T47D (cell line): ENCODE measurements around the gene SLF2.

Source experiments
- DNase-seq, 2 experiments: peaks; one replicate each; pipeline versions ENCODE4 v3.0.0 to v3.0.0-alpha.2; 2011 to 2012; ENCODE audit warnings: low read depth in 1 of 2, low spot score in 1 of 2
- JUND ChIP-seq: IDR thresholded peaks from 2 replicates; pipeline ENCODE4 v1.6.1; 2012; ENCODE audit warnings: low read depth
- in situ Hi-C: cut with HindIII; loops from 2 replicates; pipeline ENCODE4 v1.10.0; 2016; ENCODE audit warnings: low sequenced_read_pairs, low pct_unique_long_range_greater_than_20kb

The SLF2 gene

GRCh38 chr10:100999742-101000126 is 87.0 kb downstream of the SLF2 start, which contains the start of gene LZTS2:
TSS of gene LZTS2 (plus strand) at chr10:100999808. CDS start at chr10:101002539, 2,731 bp downstream.
- no peak for TF ChIP-seq JUND
- peak in 1 of 2 experiments; percentile 68 for DNase-seq
- in situ Hi-C loops: no loop called here

- no peak for TF ChIP-seq JUND
- in situ Hi-C loops: no loop called here
- DNase-seq: peak; percentile 39 to 64
Measured at GRCh38 chr10:101000127-101000914, 87.6 kb downstream of the SLF2 start.

GRCh38 chr10:101000915-101001658 is 88.3 kb downstream of the SLF2 start:
- peak in 1 of 2 experiments; percentile 52 for DNase-seq

GRCh38 chr10:101001659-101002035 is 88.9 kb downstream of the SLF2 start:
- in situ Hi-C loops: no loop called here
- TF ChIP-seq JUND: no peak
- DNase-seq: no peak

More at GRCh38 chr10:101000915-101001658, 88.3 kb downstream of the SLF2 start:
- TF ChIP-seq JUND: no peak
- in situ Hi-C loops: no loop called here

DNA sequence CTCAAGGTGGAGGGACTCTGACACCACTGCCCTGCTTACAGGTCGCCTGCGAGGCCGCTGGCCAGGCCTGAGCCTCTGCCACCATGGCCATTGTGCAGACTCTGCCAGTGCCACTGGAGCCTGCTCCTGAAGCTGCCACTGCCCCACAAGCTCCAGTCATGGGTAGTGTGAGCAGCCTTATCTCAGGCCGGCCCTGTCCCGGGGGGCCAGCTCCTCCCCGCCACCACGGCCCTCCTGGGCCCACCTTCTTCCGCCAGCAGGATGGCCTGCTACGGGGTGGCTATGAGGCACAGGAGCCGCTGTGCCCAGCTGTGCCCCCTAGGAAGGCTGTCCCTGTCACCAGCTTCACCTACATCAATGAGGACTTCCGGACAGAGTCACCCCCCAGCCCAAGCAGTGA is 89.7 kb downstream of the SLF2 start:
- no peak for DNase-seq
- TF ChIP-seq JUND: no peak
- in situ Hi-C loops: no loop called here

- DNase-seq: no peak
- in situ Hi-C loops: no loop called here
- TF ChIP-seq JUND: no peak
Measured at GRCh38 chr10:101003639-101004206, 91.0 kb downstream of the SLF2 start.

DNA sequence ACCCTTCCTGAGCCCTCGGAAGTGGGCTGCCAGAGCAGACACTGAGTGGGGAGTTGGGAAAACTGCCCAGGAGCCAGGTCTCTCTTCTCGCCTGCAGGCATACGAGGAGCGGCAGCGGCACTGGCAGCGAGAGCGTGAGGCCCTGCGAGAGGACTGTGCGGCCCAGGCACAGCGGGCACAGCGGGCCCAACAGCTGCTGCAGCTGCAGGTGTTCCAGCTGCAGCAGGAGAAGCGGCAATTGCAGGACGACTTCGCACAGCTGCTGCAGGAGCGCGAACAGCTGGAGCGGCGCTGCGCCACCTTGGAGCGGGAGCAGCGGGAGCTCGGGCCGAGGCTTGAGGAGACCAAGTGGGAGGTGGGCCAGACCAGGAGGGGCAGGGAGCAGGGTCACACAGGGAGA is 92.6 kb downstream of the SLF2 start:
- no peak for TF ChIP-seq JUND
- in situ Hi-C loops: no loop called here
- DNase-seq: no peak

DNA sequence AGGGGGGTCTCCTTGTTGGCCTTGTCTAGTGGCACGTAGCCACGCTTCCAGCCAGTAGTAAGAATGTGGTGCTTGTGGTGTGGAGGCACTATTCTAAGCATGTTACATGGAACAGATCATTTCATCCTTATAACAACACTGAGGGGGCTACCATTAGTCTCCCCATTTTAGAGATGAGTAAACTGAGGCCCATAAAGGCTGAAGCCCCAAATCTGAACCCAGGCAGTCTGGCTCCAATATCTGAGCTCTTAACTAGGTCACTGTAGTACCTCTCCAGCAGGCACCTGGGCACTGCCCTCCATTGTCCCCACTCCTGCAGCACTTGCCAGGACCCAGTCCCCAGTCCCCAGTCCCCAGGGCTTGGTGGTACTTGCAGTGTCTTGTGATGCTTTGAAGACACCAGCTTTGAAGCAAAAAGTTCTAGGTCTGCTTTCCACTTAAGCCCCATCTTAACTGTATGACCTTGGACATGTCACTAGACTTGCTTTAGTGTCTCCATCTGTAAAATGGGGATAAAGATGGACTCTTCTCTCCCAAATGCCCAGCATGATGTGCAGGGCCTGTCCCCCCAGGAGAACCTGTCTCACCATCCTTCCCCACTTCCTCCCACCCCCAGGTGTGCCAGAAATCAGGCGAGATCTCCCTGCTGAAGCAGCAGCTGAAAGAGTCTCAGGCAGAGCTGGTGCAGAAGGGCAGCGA is 93.3 kb downstream of the SLF2 start:
- DNase-seq: no peak
- TF ChIP-seq JUND: no peak
- in situ Hi-C loops: no loop called here

GRCh38 chr10:101006593-101007098 is 93.9 kb downstream of the SLF2 start:
- DNase-seq: no peak
- no peak for TF ChIP-seq JUND

DNA sequence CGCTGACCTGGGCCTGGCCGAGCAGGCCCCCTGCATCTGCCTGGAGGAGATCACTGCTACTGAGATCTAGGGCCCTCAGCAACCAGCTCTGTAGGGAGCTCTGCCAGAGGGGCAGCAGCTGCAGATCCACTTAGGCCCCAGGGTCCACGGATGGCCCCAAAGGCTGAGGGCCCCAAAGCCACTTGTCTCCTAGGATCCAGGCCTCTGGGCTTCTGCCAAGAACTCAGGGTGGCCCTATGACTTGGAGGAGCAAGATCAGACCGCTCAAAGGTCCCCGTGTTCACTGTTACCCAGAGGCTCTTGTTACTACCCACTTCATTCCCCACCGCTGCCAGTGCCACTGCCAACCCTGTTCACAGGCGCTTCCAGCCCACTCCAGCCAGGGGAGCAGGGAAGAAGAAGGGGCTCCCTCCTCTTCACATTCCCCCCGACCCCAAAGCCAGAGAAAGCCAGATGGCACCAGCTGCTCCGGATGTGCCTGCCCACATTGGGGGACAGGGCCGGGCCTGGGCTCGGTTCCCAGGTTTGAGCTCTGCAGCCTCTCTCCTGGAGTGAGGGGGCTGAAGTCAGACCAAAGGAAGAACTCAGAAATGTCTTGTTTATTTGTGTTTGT is 94.4 kb downstream of the SLF2 start:
- in situ Hi-C loops: no loop called here
- TF ChIP-seq JUND: no peak

More at GRCh38 chr10:101006593-101007098, 93.9 kb downstream of the SLF2 start:
- in situ Hi-C loops: no loop called here

GRCh38 chr10:101007915-101008822 is 95.4 kb downstream of the SLF2 start:
- in situ Hi-C loops: no loop called here
- DNase-seq: no peak
- no peak for TF ChIP-seq JUND

More for the DNA sequence above, 94.4 kb downstream of the SLF2 start:
- DNase-seq: no peak
